ENCODE results near the gene RAD51B.
"Not testable (repeated sequence)": the region's sequence is repeated elsewhere in the genome, so short reads cannot be mapped to it uniquely, and the experiment has no call there.

GRCh38 chr14:68434173-68434572, 614.6 kb downstream of the RAD51B start:
- TF ChIP-seq, protein P1, sequence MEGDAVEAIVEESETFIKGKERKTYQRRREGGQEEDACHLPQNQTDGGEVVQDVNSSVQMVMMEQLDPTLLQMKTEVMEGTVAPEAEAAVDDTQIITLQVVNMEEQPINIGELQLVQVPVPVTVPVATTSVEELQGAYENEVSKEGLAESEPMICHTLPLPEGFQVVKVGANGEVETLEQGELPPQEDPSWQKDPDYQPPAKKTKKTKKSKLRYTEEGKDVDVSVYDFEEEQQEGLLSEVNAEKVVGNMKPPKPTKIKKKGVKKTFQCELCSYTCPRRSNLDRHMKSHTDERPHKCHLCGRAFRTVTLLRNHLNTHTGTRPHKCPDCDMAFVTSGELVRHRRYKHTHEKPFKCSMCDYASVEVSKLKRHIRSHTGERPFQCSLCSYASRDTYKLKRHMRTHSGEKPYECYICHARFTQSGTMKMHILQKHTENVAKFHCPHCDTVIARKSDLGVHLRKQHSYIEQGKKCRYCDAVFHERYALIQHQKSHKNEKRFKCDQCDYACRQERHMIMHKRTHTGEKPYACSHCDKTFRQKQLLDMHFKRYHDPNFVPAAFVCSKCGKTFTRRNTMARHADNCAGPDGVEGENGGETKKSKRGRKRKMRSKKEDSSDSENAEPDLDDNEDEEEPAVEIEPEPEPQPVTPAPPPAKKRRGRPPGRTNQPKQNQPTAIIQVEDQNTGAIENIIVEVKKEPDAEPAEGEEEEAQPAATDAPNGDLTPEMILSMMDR (IDR thresholded peaks at IDR 0.05): not testable (repeated sequence)
- not testable (repeated sequence) for TF ChIP-seq POLR2A (IDR thresholded peaks at IDR 0.05)

Measured in vagina (tissue), 2 donors.